Ectodermal cell (in vitro differentiated cells): Measurements from ENCODE around the gene KLK15.
"Not testable (repeated sequence)": the region's sequence is repeated elsewhere in the genome, so short reads cannot be mapped to it uniquely, and the experiment has no call there.

Experiments used
- H3K27ac ChIP-seq: 2 replicates; pipeline ENCODE4 v1.7.0; 2013; ENCODE audit warnings: mild to moderate bottlenecking, low read depth, low read length; ENCODE audit not compliant: insufficient read depth, poor library complexity, severe bottlenecking
- H3K27me3 ChIP-seq: 2 replicates; pipeline ENCODE4 v1.7.0; 2013; ENCODE audit warnings: mild to moderate bottlenecking, low read length; ENCODE audit not compliant: insufficient read depth, control insufficient read depth, poor library complexity, severe bottlenecking
- H3K36me3 ChIP-seq: one replicate; pipeline ENCODE4 v1.7.0; 2013; ENCODE audit warnings: low read length; ENCODE audit not compliant: control insufficient read depth, insufficient read depth
- H3K4me1 ChIP-seq: one replicate; pipeline ENCODE4 v1.7.0; 2013; ENCODE audit warnings: low read length; ENCODE audit not compliant: control insufficient read depth, insufficient read depth
- H3K4me3 ChIP-seq: 2 replicates; pipeline ENCODE4 v1.7.0; 2013; ENCODE audit warnings: low read depth, low read length, control low read depth; ENCODE audit not compliant: insufficient read depth
- H3K9me3 ChIP-seq: 2 replicates; pipeline ENCODE4 v1.7.0; 2013; ENCODE audit warnings: mild to moderate bottlenecking, low read length, moderate library complexity; ENCODE audit not compliant: control insufficient read depth
- WGBS, 2 experiments: methylation state at CpG; one replicate each; pipeline ENCODE4 v1.1.7; 2013; ENCODE audit warnings: missing lambda C conversion rate in 2 of 2; 5-methylcytosine and 5-hydroxymethylcytosine counted together

Gene KLK15

GRCh38 chr19:50821248-50821612 is 12.1 kb downstream of the KLK15 start:
- Histone ChIP-seq H3K9me3 (no peaks in the 10 kb centered on the region), H3K36me3 (no peaks in the 10 kb centered on the region), H3K27ac (no peak overlapping the region), H3K4me3 (no peak overlapping the region), H3K27me3 (peaks cover 64% of the 10 kb centered on the region), H3K4me1 (peaks cover 5% of the 10 kb centered on the region)
- 78 to 84% methylated on average over 4 of the region's 4 CpGs for WGBS, 2 experiments

- 18 to 19% methylated on average over 21 of the region's 21 CpGs for WGBS, 2 experiments
- Histone ChIP-seq H3K27ac (no peak overlapping the region), H3K9me3 (no peaks in the 10 kb centered on the region), H3K36me3 (no peaks in the 10 kb centered on the region), H3K4me3 (no peak overlapping the region), H3K4me1 (peaks cover 5% of the 10 kb centered on the region), H3K27me3 (peaks cover 67% of the 10 kb centered on the region)
Measured at GRCh38 chr19:50820549-50821247, 12.7 kb downstream of the KLK15 start.

GRCh38 chr19:50820086-50820485 is 13.3 kb downstream of the KLK15 start:
- no peaks in the 10 kb centered on the region for H3K9me3 ChIP-seq
- 35 to 37% methylated on average over 15 of the region's 15 CpGs for WGBS, 2 experiments
- H3K4me1 ChIP-seq = peaks cover 5% of the 10 kb centered on the region
- H3K27me3 ChIP-seq = peaks cover 70% of the 10 kb centered on the region
- no peaks in the 10 kb centered on the region for H3K36me3 ChIP-seq
- H3K4me3 ChIP-seq = no peak overlapping the region
- no peak overlapping the region for H3K27ac ChIP-seq

DNA sequence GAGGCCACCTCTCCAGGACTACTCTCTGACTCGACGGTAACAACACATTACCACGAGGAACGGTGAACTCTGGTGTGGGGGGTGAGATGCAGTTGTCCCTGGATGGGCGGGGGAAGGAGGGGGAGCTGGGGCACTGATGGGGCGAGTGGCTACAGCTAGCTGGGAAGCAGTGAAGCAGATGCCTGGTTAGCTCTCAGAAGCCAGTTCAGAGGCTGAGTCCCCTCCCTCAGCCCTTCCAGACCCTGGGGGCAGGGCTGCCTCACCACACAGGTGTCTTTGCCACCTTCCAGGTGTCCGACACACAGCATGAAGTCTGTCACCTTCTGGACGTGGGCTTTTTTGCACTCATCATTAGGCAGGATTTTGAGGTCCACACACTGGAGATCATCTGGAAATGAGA is 13.7 kb downstream of the KLK15 start:
- Histone ChIP-seq H3K9me3 (no peaks in the 10 kb centered on the region), H3K27ac (no peak overlapping the region), H3K4me3 (no peak overlapping the region), H3K27me3 (peaks cover 70% of the 10 kb centered on the region), H3K36me3 (no peaks in the 10 kb centered on the region), H3K4me1 (peaks cover 5% of the 10 kb centered on the region)
- 68% methylated on average over 8 of the region's 8 CpGs for WGBS, 2 experiments

- Histone ChIP-seq H3K27me3 (peaks cover 70% of the 10 kb centered on the region), H3K4me1 (peaks cover 5% of the 10 kb centered on the region), H3K9me3 (no peaks in the 10 kb centered on the region), H3K27ac (no peak overlapping the region), H3K36me3 (no peaks in the 10 kb centered on the region), H3K4me3 (no peak overlapping the region)
- 86 to 88% methylated on average over 12 of the region's 12 CpGs for WGBS, 2 experiments
Measured at GRCh38 chr19:50818859-50819472, 14.4 kb downstream of the KLK15 start.

GRCh38 chr19:50817941-50818858 is 15.2 kb downstream of the KLK15 start:
- H3K27me3 ChIP-seq = peaks cover 69% of the 10 kb centered on the region
- no peaks in the 10 kb centered on the region for H3K36me3 ChIP-seq
- peak overlapping the region; percentile 41 for H3K4me3 ChIP-seq
- peaks cover 5% of the 10 kb centered on the region for H3K4me1 ChIP-seq
- WGBS, 2 experiments = 24 to 25% methylated on average over 52 of the region's 52 CpGs
- H3K27ac ChIP-seq = no peak overlapping the region
- no peaks in the 10 kb centered on the region for H3K9me3 ChIP-seq

- Histone ChIP-seq H3K27me3 (peaks cover 45% of the 10 kb centered on the region), H3K4me1 (peaks cover 5% of the 10 kb centered on the region), H3K27ac (no peak overlapping the region), H3K36me3 (no peaks in the 10 kb centered on the region), H3K9me3 (no peaks in the 10 kb centered on the region), H3K4me3 (no peak overlapping the region)
- 91 to 96% methylated on average over 1 of the region's 1 CpG for WGBS, 2 experiments
Measured at GRCh38 chr19:50815439-50815838, 17.9 kb downstream of the KLK15 start.

DNA sequence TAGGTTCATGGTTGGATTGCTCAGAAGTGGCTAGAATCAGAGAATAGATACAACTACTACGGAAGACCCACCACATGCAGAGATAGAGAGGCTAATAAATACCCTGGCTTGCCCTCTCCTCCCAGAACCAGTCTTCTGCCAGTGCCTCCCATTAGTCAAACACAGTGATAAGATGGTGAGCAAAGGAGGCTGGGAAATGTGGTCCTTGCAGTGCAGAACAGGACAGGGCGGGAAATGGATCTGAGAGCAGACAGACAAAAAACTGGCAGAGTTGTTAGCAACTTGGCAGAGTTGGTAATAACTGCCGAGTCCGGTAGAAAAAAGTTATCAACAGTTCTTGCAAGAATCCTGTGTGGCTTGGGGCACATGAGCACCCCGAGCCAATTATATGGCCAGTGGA is 18.5 kb downstream of the KLK15 start:
- H3K27ac ChIP-seq = no peak overlapping the region
- 82 to 88% methylated on average over 5 of the region's 5 CpGs for WGBS, 2 experiments
- peaks cover 43% of the 10 kb centered on the region for H3K27me3 ChIP-seq
- no peaks in the 10 kb centered on the region for H3K36me3 ChIP-seq
- no peaks in the 10 kb centered on the region for H3K9me3 ChIP-seq
- H3K4me3 ChIP-seq = no peak overlapping the region
- H3K4me1 ChIP-seq = peaks cover 5% of the 10 kb centered on the region

DNA sequence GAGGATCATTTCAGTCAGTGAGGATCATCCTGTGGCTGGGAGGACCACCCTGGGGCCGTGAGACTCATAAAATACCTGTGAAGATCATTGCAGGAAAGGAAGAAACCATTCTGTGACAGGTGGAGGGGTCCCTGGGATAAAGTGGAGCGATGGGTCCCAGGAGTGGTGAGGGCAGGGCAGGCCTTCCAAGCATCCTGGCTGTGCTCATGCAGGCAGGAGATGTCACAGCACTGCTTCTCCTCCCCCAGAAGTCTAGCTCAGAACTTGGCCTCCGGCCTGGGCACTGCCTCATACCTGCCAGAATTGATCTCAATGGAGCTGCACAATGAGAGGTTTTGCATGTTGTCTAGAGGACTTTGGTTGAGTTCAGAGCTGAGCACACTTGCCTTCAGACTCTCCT is 20.9 kb downstream of the KLK15 start:
- Histone ChIP-seq H3K4me3 (no peak overlapping the region), H3K27ac (no peak overlapping the region), H3K4me1 (no peaks in the 10 kb centered on the region), H3K27me3 (peaks cover 26% of the 10 kb centered on the region), H3K36me3 (no peaks in the 10 kb centered on the region), H3K9me3 (no peaks in the 10 kb centered on the region)
- 68 to 71% methylated on average over 3 of the region's 3 CpGs for WGBS, 2 experiments

DNA sequence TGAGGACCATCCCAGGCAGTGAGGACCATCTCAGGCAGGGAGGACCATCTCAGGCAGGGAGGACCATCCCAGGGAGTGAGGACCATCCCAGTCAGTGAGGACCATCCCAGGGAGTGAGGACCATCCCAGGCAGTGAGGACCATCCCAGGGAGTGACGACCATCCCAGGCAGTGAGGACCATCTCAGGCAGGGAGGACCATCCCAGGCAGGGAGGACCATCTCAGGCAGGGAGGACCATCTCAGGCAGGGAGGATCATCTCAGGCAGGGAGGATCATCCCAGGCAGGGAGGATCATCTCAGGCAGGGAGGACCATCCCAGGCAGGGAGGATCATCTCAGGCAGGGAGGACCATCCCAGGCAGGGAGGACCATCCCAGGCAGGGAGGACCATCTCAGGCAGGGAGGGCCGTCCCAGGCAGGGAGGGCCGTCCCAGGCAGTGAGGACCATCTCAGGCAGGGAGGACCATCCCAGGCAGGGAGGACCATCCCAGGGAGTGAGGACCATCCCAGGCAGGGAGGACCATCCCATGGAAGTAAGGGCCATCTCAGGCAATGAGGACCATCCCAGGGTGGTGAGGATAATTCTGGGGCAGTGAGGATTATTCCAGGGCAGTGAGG is 21.6 kb downstream of the KLK15 start:
- H3K4me3 ChIP-seq, H3K9me3 ChIP-seq, H3K36me3 ChIP-seq, H3K4me1 ChIP-seq, H3K27ac ChIP-seq: not testable (repeated sequence)
- peaks cover 22% of the 10 kb centered on the region for H3K27me3 ChIP-seq
- 70 to 73% methylated on average over 3 of the region's 3 CpGs for WGBS, 2 experiments
